SU-DHL-6 (cell line): ENCODE results near the gene PIGR.

Source experiments
- H2AFZ ChIP-seq: fragments of 200-600 bp; sonication (generic); 2 replicates; pipeline ENCODE4 v1.6.1; 2014; ENCODE audit warnings: low read depth, mild to moderate bottlenecking, moderate library complexity, mixed read lengths, antibody characterized with exemption, low read length; ENCODE audit not compliant: severe bottlenecking
- H3F3A ChIP-seq: fragments of 200-600 bp; shearing (Covaris generic); 2 replicates; pipeline ENCODE4 v1.6.0; 2016; ENCODE audit warnings: antibody characterized with exemption, mild to moderate bottlenecking; ENCODE audit not compliant: insufficient read depth
- H3K27ac ChIP-seq: fragments of 200-600 bp; sonication (generic); 2 replicates; pipeline ENCODE4 v1.5.1; 2016; ENCODE audit warnings: low read depth, mild to moderate bottlenecking, low read length, moderate library complexity, mixed read lengths
- H3K27me3 ChIP-seq: fragments of 200-600 bp; sonication (generic), shearing (Covaris generic); 2 replicates; pipeline ENCODE4 v1.6.0; 2014; ENCODE audit warnings: mild to moderate bottlenecking, low read length
- H3K36me3 ChIP-seq: fragments of 200-600 bp; sonication (generic); 2 replicates; pipeline ENCODE4 v1.6.1; 2014; ENCODE audit warnings: mild to moderate bottlenecking, low read length, mixed read lengths
- H3K4me2 ChIP-seq: fragments of 300-600, 200-600 bp; shearing (Covaris generic), sonication (generic); 2 replicates; pipeline ENCODE4 v1.6.0; 2014; ENCODE audit warnings: low read length, low read depth, mild to moderate bottlenecking; ENCODE audit not compliant: poor library complexity, severe bottlenecking
- H3K4me3 ChIP-seq: fragments of 200-600 bp; sonication (generic); 2 replicates; pipeline ENCODE4 v1.5.1; 2014; ENCODE audit warnings: antibody characterized with exemption, low read length, mild to moderate bottlenecking, mixed read lengths; ENCODE audit not compliant: insufficient read depth, poor library complexity, severe bottlenecking
- H3K79me2 ChIP-seq: fragments of 200-600 bp; sonication (generic); 2 replicates; pipeline ENCODE4 v1.6.1; 2014; ENCODE audit warnings: mild to moderate bottlenecking, low read length, moderate library complexity; ENCODE audit not compliant: insufficient read depth
- H3K9ac ChIP-seq: fragments of 200-600 bp; sonication (generic); 2 replicates; pipeline ENCODE4 v1.7.0; 2014; ENCODE audit warnings: mild to moderate bottlenecking, low read length
- H3K9me2 ChIP-seq: fragments of 200-600 bp; sonication (generic); replicated peaks from 2 replicates; pipeline ENCODE4 v1.6.1; 2014; ENCODE audit warnings: low read length; ENCODE audit not compliant: insufficient read depth
- H3K9me3 ChIP-seq: fragments of 200-600 bp; sonication (generic); 2 replicates; pipeline ENCODE4 v1.6.1; 2014; ENCODE audit warnings: low read length, mixed read lengths; ENCODE audit not compliant: insufficient read depth
- H4K20me1 ChIP-seq: fragments of 200-600 bp; sonication (generic); 2 replicates; pipeline ENCODE4 v1.6.1; 2014; ENCODE audit warnings: low read depth, mild to moderate bottlenecking, antibody characterized with exemption, low read length, moderate library complexity, mixed read lengths
- EZH2phosphoT487 ChIP-seq: fragments of 200-600 bp; sonication (generic), shearing (Covaris generic); conservative IDR thresholded peaks from 2 replicates; pipeline ENCODE4 v1.6.1; 2018; ENCODE audit warnings: mild to moderate bottlenecking, antibody characterized with exemption, low read length, moderate library complexity, mixed read lengths
- TF ChIP-seq, protein P1 (sequence below): fragments of 200-600 bp; sonication (generic); IDR thresholded peaks from one replicate; pipeline ENCODE4 v1.5.1; 2017; ENCODE audit warnings: antibody characterized with exemption, mild to moderate bottlenecking, low read length, moderate library complexity; ENCODE audit not compliant: insufficient read depth, poor library complexity, severe bottlenecking

Gene PIGR

DNA sequence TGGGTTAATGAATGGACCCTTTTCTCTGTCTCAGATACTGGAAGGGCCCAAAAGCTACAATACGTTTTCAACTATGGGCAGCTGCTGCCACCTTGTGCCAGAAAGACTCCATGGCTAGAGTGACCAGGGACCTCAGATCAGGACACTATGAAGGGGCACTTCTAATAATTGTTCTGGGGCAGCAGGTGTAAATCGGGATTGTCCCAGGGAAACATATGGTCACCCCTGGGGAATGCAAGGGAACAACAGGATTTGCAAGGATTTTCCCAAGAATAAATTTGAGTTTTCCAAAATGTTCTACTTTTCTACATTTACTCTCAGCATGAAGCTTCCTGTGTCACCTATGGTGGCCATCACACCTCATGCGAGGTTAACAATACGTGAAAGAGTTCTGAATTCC lies 36.0 kb upstream of the PIGR start:
- Histone ChIP-seq H4K20me1 (no peaks in the 10 kb centered on the region), H3K9me3 (no peaks in the 10 kb centered on the region), H3F3A (no peaks in the 10 kb centered on the region), H3K4me2 (no peak overlapping the region), H3K36me3 (no peaks in the 10 kb centered on the region), H3K4me3 (no peak overlapping the region), H2AFZ (no peak overlapping the region), H3K27me3 (no peaks in the 10 kb centered on the region), H3K27ac (no peak overlapping the region), H3K9me2 (no peaks in the 10 kb centered on the region), H3K79me2 (no peaks in the 10 kb centered on the region), H3K9ac (no peak overlapping the region)
- TF ChIP-seq EZH2phosphoT487: no peak
- TF ChIP-seq, protein P1, sequence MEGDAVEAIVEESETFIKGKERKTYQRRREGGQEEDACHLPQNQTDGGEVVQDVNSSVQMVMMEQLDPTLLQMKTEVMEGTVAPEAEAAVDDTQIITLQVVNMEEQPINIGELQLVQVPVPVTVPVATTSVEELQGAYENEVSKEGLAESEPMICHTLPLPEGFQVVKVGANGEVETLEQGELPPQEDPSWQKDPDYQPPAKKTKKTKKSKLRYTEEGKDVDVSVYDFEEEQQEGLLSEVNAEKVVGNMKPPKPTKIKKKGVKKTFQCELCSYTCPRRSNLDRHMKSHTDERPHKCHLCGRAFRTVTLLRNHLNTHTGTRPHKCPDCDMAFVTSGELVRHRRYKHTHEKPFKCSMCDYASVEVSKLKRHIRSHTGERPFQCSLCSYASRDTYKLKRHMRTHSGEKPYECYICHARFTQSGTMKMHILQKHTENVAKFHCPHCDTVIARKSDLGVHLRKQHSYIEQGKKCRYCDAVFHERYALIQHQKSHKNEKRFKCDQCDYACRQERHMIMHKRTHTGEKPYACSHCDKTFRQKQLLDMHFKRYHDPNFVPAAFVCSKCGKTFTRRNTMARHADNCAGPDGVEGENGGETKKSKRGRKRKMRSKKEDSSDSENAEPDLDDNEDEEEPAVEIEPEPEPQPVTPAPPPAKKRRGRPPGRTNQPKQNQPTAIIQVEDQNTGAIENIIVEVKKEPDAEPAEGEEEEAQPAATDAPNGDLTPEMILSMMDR: peak; percentile 66

DNA sequence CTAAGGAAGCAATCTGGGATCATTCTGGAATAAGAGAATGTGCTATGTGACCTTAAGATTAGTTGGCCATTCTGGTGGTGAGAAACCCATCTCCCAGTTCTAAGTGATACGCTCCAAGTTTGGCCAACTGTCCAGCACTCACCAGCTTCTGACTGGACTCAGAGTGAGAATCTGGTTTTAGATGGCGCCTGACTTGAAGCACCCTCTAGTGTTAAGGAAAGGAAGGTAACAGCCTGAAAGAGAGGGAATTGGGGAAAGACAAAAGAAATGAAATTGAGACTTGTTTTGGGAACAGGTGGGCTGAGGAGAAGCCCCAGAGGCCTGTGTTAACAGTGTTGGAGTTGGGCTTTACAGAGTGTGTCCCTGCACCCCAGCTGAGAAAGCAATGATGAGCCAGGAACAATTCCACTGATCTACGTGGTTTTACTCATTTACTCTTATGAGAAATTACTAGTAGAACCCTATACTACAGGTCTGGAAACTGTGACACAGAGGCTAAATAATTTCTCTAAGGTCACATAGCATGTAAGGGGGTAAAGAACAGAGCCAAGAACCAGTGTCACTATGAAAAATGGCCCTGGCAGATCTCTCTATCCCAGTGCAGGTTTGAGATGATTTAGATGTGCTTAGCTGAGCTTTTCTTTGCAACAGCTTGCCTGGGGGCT lies 33.2 kb upstream of the PIGR start:
- H3K9me2 ChIP-seq: no peaks in the 10 kb centered on the region
- no peaks in the 10 kb centered on the region for H3F3A ChIP-seq
- TF ChIP-seq, protein P1: peak; percentile 37
- no peak for TF ChIP-seq EZH2phosphoT487
- no peak overlapping the region for H2AFZ ChIP-seq
- no peaks in the 10 kb centered on the region for H4K20me1 ChIP-seq
- no peak overlapping the region for H3K4me3 ChIP-seq
- no peaks in the 10 kb centered on the region for H3K36me3 ChIP-seq
- H3K27me3 ChIP-seq: no peaks in the 10 kb centered on the region
- no peaks in the 10 kb centered on the region for H3K79me2 ChIP-seq
- H3K9me3 ChIP-seq: no peaks in the 10 kb centered on the region
- no peak overlapping the region for H3K27ac ChIP-seq
- H3K9ac ChIP-seq: no peak overlapping the region
- no peak overlapping the region for H3K4me2 ChIP-seq

DNA sequence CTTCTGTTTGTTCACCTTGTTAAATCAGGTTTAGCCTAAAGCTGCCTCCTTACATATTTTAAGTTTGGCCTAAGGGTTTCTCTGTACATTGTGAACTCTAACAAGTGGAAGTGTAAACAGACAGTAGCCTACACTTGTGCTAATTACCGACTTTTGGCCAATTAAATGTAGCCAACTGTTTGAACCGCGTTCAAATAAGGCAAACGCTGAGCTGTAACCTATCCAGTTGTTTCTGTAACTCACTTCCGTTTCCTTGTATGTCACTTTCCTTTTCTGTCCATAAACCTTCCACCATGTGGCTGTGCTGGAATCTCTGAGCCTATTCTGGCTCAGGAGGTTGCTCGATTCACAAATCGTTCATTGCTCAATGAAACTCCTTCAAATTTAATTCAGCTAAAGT lies 32.0 kb upstream of the PIGR start:
- Histone ChIP-seq H3K36me3 (no peaks in the 10 kb centered on the region), H3K9ac (no peak overlapping the region), H3K4me2 (no peak overlapping the region), H3K79me2 (no peaks in the 10 kb centered on the region), H4K20me1 (no peaks in the 10 kb centered on the region), H3K27me3 (no peaks in the 10 kb centered on the region), H3F3A (no peaks in the 10 kb centered on the region), H2AFZ (no peak overlapping the region), H3K4me3 (no peak overlapping the region), H3K27ac (no peak overlapping the region), H3K9me2 (no peaks in the 10 kb centered on the region), H3K9me3 (no peaks in the 10 kb centered on the region)
- TF ChIP-seq EZH2phosphoT487: no peak
- TF ChIP-seq, protein P1: no peak
